Measurements from ENCODE around the gene IQGAP1.
"Not testable (repeated sequence)": the region's sequence is repeated elsewhere in the genome, so short reads cannot be mapped to it uniquely, and the experiment has no call there.

IQGAP1 gene

GRCh38 chr15:90387534-90388461 lies at the start of gene IQGAP1:
Gene IQGAP1 (plus strand): TSS chr15:90388242. CDS start chr15:90388342, 100 bp downstream.
- DNase-seq = peak; percentile 99

GRCh38 chr15:90338532-90338931 lies 49.5 kb upstream of the IQGAP1 start:
- DNase-seq = no peak

GRCh38 chr15:90340345-90340744 lies 47.7 kb upstream of the IQGAP1 start:
- DNase-seq = no peak

GRCh38 chr15:90343302-90343790 lies 44.7 kb upstream of the IQGAP1 start:
- no peak for DNase-seq

- no peak for DNase-seq
These were observed 43.4 kb upstream of the IQGAP1 start for GRCh38 chr15:90344662-90345061.

- no peak for DNase-seq
These were observed 42.2 kb upstream of the IQGAP1 start for GRCh38 chr15:90345857-90346256.

GRCh38 chr15:90347431-90348065 lies 40.5 kb upstream of the IQGAP1 start:
- not testable (repeated sequence) for DNase-seq

GRCh38 chr15:90348456-90348855 lies 39.6 kb upstream of the IQGAP1 start:
- no peak for DNase-seq

GRCh38 chr15:90349072-90349471 lies 39.0 kb upstream of the IQGAP1 start:
- DNase-seq = no peak

- no peak for DNase-seq
These were observed 38.2 kb upstream of the IQGAP1 start for GRCh38 chr15:90349821-90350220.

GRCh38 chr15:90351479-90352106 lies 36.4 kb upstream of the IQGAP1 start:
- no peak for DNase-seq

- DNase-seq = peak; percentile 97
These were observed 35.7 kb upstream of the IQGAP1 start, which contains the start of gene ZNF774 for GRCh38 chr15:90352107-90352893. Gene ZNF774 (plus strand): TSS chr15:90352284. CDS start chr15:90354661, 2,377 bp downstream.

GRCh38 chr15:90354986-90355385 lies 33.1 kb upstream of the IQGAP1 start:
- no peak for DNase-seq

GRCh38 chr15:90358124-90359033 lies 29.7 kb upstream of the IQGAP1 start:
- DNase-seq = no peak

GRCh38 chr15:90360746-90361145 lies 27.3 kb upstream of the IQGAP1 start:
- DNase-seq = no peak

- no peak for DNase-seq
These were observed 25.2 kb upstream of the IQGAP1 start for GRCh38 chr15:90362936-90363212.

GRCh38 chr15:90364251-90364650 lies 23.8 kb upstream of the IQGAP1 start:
- DNase-seq = no peak

GRCh38 chr15:90365414-90366055 lies 22.5 kb upstream of the IQGAP1 start:
- DNase-seq = no peak

GRCh38 chr15:90367576-90367975 lies 20.5 kb upstream of the IQGAP1 start:
- DNase-seq = no peak

- no peak for DNase-seq
These were observed 13.0 kb upstream of the IQGAP1 start for GRCh38 chr15:90375071-90375470.

- DNase-seq = peak; percentile 80
These were observed 11.3 kb upstream of the IQGAP1 start for GRCh38 chr15:90376789-90377188.

Data from activated CD4-positive, alpha-beta T cell treated with anti-CD3 and anti-CD28 coated beads, Interleukin-10, Interleukin-2, amounts not matched to agents 100 ng/mL and 50 ng/mL, durations not matched to agents 16 hours and 8 hours (primary cell).